ENCODE data around the gene TRMT2A.

TRMT2A gene

DNA sequence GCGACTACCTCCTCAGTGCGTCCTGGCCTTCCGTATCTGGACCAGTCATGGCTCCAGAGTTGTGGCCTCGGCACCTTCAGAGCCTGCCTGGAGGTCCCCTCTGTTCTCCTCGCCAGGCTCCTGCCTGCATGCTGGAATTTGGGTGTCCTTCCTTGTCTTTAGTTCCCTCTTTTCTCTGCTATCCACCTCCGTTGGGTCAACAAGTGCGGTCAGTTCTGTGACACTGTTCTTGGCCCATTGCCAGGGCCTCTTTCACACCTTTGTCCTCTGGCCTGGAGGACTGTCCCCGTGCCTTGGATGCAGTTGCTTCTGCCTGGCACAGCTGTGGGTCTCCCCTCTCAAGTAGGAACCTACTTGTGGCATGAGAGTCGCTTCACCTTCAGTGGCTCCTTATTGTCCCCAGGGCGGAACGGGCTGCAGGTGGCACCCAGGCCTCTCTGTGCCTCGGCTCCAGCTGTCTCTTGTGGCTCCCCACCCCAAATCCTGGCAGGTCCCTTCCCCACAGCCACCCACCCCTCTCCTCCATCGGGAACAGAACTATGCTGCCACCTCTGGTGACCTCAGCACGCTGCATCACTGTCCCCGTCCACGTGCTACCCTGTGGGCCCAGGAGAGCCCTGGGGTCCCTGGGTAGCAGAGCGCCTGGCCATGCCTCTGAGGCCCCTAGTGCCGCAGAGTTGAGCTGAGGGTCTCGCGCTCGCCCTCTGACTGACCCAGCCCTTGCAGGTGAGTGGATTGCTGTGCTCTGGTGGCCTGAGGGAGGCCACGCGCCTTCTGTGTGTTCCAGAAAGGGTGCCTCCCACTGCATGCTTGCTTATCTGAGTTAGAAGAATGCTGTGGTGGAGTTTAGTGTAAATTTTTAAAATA is 32.2 kb downstream of the TRMT2A start:
- 0 out of 2 replicates have a peak, but pooled peaks cover 4% of the 10 kb centered on the region for H4K20me1 ChIP-seq (ENCODE audit: insufficient read depth)
- H2AFZ ChIP-seq (ENCODE audit: low read depth): no peak overlapping the region
- TF ChIP-seq CTCF (conservative IDR thresholded peaks at IDR 0.05; ENCODE audit: low read depth, low read length): peak; percentile 50
- H3K27ac ChIP-seq: no peak overlapping the region
- peaks cover 6% of the 10 kb centered on the region for H3K4me1 ChIP-seq (ENCODE audit: low read depth, poor library complexity, severe bottlenecking)
- no peak overlapping the region for H3K4me3 ChIP-seq (IDR thresholded peaks at IDR 0.05; ENCODE audit: insufficient read depth, low read depth, low read length)
- H3K79me2 ChIP-seq (ENCODE audit: insufficient read depth, low read depth): peaks cover 53% of the 10 kb centered on the region
- H3K4me2 ChIP-seq: no peak overlapping the region
- H3K9ac ChIP-seq: no peak overlapping the region
- H3K27me3 ChIP-seq (ENCODE audit: insufficient read depth, low read depth): no peaks in the 10 kb centered on the region
- peaks cover under 1% of the 10 kb centered on the region; the same call in 1 of the 2 replicates for H3K36me3 ChIP-seq (ENCODE audit: insufficient read depth)

DNA sequence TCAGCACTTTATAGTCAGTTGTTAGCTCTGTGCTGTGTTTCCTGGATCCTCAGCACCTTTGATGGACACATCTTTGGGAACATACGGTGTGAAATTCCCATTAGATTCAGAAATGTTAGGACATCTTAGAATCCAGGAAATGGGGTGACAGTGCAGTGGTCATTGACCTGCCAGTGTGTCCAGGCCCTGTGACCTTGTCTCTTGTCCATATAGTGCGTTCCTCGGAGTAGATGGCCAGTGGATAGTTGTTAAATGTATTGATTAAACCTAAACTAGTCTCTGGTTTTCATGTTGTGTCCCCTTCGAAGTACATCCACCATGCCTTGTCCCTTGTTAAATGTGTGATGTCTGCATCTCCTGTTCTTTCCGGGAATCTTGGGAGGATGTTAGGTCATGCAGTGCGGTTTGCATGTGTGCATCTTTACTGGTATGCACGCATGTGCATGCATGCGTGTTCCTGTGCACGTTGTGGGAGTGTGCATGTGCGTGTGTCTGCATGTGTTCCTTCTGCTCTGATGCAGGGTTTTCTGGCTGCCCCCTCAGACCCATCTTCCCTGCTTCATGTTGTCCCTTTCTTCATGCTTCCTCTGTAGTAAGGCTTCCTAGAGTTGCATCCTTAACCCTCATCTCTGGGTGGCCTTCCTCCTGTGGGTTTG is 33.0 kb downstream of the TRMT2A start:
- Histone ChIP-seq H3K4me3 (IDR thresholded peaks at IDR 0.05; ENCODE audit: insufficient read depth, low read depth, low read length) (no peak overlapping the region), H3K27me3 (ENCODE audit: insufficient read depth, low read depth) (no peaks in the 10 kb centered on the region), H4K20me1 (ENCODE audit: insufficient read depth) (0 out of 2 replicates have a peak, but pooled peaks cover 4% of the 10 kb centered on the region), H2AFZ (ENCODE audit: low read depth) (no peak overlapping the region), H3K4me1 (ENCODE audit: low read depth, poor library complexity, severe bottlenecking) (peaks cover 6% of the 10 kb centered on the region), H3K4me2 (no peak overlapping the region), H3K9ac (no peak overlapping the region), H3K27ac (no peak overlapping the region), H3K36me3 (ENCODE audit: insufficient read depth) (no peaks in the 10 kb centered on the region), H3K79me2 (ENCODE audit: insufficient read depth, low read depth) (peaks cover 53% of the 10 kb centered on the region)
- no peak for TF ChIP-seq CTCF (conservative IDR thresholded peaks at IDR 0.05; ENCODE audit: low read depth, low read length)

DNA sequence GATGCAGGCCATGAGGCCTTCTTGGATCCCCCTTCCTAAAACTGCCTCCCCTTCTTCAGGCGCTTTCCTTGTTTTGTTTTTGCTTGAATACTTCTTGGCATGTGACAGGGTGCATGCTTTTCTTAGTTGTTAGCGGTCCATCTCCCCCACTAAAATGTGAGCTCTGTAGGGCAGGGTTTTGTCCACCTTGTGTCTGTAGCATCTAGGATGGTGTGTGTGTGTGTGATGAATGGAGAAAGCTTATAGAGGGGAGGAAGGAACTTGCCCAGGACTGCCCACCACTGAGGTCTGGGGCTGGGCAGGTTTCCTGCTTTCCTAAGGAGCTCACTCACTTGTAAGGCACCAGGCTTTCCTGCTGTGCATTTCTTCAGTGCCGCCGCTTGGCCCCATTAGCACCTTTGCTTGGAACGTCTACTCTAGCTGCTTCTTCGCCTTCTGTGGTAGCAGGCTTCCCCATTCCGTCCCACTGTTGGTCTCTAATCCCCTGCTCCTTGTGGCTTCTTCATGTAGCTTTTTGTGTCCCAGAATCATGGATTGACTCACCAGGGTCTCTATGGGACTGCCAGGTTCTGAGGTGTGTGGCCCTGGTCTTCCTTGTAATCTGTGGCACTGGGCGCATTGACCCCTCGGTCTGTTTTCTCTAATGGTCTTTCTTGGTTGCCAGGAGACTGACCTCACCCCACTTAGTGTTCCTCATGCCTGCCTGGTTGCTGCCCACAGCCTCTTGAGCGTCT is 33.7 kb downstream of the TRMT2A start:
- no peak for TF ChIP-seq CTCF (conservative IDR thresholded peaks at IDR 0.05; ENCODE audit: low read depth, low read length)
- Histone ChIP-seq H3K4me2 (no peak overlapping the region), H3K9ac (no peak overlapping the region), H3K4me1 (ENCODE audit: low read depth, poor library complexity, severe bottlenecking) (peaks cover 6% of the 10 kb centered on the region), H3K4me3 (IDR thresholded peaks at IDR 0.05; ENCODE audit: insufficient read depth, low read depth, low read length) (no peak overlapping the region), H3K79me2 (ENCODE audit: insufficient read depth, low read depth) (peaks cover 53% of the 10 kb centered on the region), H3K36me3 (ENCODE audit: insufficient read depth) (no peaks in the 10 kb centered on the region), H4K20me1 (ENCODE audit: insufficient read depth) (0 out of 2 replicates have a peak, but pooled peaks cover 4% of the 10 kb centered on the region), H3K27me3 (ENCODE audit: insufficient read depth, low read depth) (no peaks in the 10 kb centered on the region), H2AFZ (ENCODE audit: low read depth) (no peak overlapping the region), H3K27ac (no peak overlapping the region)

Data from KMS-11 (cell line).